MM.1S (cell line): ENCODE measurements around the gene NXN.

Experiments used
- DNase-seq: peaks from one replicate; pipeline ENCODE4 v3.0.0-alpha.2; 2015
- H2AFZ ChIP-seq: fragments of 300-600 bp; sonication (generic); 2 replicates; pipeline ENCODE4 v1.6.0; 2016; ENCODE audit warnings: antibody characterized with exemption, low read length
- H3F3A ChIP-seq: fragments of 300-600 bp; sonication (generic); 2 replicates; pipeline ENCODE4 v1.6.1; 2016; ENCODE audit warnings: mild to moderate bottlenecking, antibody characterized with exemption, low read length, moderate library complexity, mixed read lengths; ENCODE audit not compliant: insufficient read depth
- H3K27ac ChIP-seq: fragments of 300-600 bp; sonication (generic); 2 replicates; pipeline ENCODE4 v1.5.1; 2016; ENCODE audit warnings: mild to moderate bottlenecking, low read length
- H3K27me3 ChIP-seq: fragments of 300-600 bp; sonication (generic); replicated peaks from 2 replicates; pipeline ENCODE4 v1.6.0; 2016; ENCODE audit warnings: low read length; ENCODE audit not compliant: insufficient read depth
- H3K36me3 ChIP-seq: fragments of 300-600 bp; sonication (generic); replicated peaks from 2 replicates; pipeline ENCODE4 v1.6.1; 2016; ENCODE audit warnings: mild to moderate bottlenecking, low read length, mixed read lengths; ENCODE audit not compliant: insufficient read depth
- H3K4me1 ChIP-seq: fragments of 300-600 bp; sonication (generic); 2 replicates; pipeline ENCODE4 v1.6.1; 2016; ENCODE audit warnings: low read length, mixed read lengths
- H3K4me2 ChIP-seq: fragments of 300-600 bp; sonication (generic); 2 replicates; pipeline ENCODE4 v1.6.0; 2016; ENCODE audit warnings: low read depth, low read length
- H3K4me3 ChIP-seq: fragments of 300-600 bp; sonication (generic); 2 replicates; pipeline ENCODE4 v1.5.1; 2016; ENCODE audit warnings: low read length, mixed read lengths
- H3K79me2 ChIP-seq: fragments of 300-600 bp; sonication (generic); 2 replicates; pipeline ENCODE4 v1.6.1; 2016; ENCODE audit warnings: mixed run types, low read length, mixed read lengths
- H3K9ac ChIP-seq: fragments of 300-600 bp; sonication (generic); 2 replicates; pipeline ENCODE4 v1.6.1; 2016; ENCODE audit warnings: low read length, mixed read lengths
- H3K9me2 ChIP-seq: fragments of 300-600 bp; sonication (generic); replicated peaks from 2 replicates; pipeline ENCODE4 v1.6.1; 2016; ENCODE audit warnings: mild to moderate bottlenecking, low read length, mixed read lengths; ENCODE audit not compliant: insufficient read depth
- H3K9me3 ChIP-seq: fragments of 300-600 bp; sonication (generic); replicated peaks from 2 replicates; pipeline ENCODE4 v1.6.1; 2016; ENCODE audit warnings: mild to moderate bottlenecking, low read length, mixed read lengths; ENCODE audit not compliant: insufficient read depth
- H4K20me1 ChIP-seq: fragments of 300-600 bp; sonication (generic); 2 replicates; pipeline ENCODE4 v1.6.1; 2016; ENCODE audit warnings: mild to moderate bottlenecking, low read length, moderate library complexity, mixed read lengths; ENCODE audit not compliant: insufficient read depth
- EZH2 ChIP-seq: fragments of 300-600 bp; sonication (generic); optimal IDR thresholded peaks from 2 replicates; pipeline ENCODE3; 2017; ENCODE audit warnings: low read depth, mild to moderate bottlenecking, antibody characterized with exemption, low read length, mixed read lengths
- EZH2phosphoT487 ChIP-seq: fragments of 300-600 bp; sonication (generic); IDR thresholded peaks from 2 replicates; pipeline ENCODE4 v1.6.1; 2018; ENCODE audit warnings: antibody characterized with exemption, low read length
- TF ChIP-seq, protein P1 (sequence below): fragments of 300-600 bp; sonication (generic); IDR thresholded peaks from 2 replicates; pipeline ENCODE4 v1.5.1; 2016; ENCODE audit warnings: antibody characterized with exemption, low read length, mixed read lengths

NXN gene

DNA sequence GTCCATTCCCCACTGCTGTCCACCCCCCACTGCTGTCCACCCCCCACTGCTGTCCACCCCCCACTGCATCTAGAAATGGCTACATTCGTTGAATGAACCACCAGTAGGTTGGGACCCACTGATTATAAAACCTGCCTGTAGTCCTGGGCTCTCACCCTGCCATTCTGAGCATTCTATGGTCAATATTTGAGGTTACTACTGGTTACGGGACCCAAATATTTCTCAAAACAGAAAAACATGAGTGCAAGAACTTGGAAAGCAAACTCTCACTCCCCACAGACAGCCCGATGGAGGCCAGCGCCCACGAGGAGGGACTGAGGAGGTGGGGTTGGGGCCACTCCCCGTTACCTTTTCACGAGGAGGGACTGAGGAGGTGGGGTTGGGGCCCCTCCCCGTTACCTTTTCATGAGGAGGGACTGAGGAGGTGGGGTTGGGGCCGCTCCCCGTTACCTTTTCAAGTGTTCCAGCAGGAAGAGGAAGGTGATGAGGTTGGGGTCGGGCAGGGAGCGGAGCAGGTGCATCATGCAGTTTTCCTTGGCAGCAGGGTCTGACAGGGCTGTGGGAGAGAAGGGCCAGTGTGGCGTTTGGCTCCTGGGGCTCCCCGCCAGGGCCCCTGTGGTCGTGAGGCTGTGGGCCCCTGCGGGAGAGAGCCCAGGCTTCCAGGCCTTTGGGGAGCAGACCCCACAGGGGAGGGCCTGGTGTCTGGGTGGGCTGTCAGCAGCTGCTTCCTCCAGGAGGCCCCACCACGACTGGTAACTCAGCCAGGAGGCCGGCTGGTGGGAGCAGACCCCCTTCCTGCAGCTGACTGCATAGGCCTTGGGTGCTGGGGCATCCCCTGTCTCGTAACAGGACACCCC lies 29.9 kb upstream of the NXN start:
- H3K9ac ChIP-seq: no peak overlapping the region
- no peaks in the 10 kb centered on the region for H3K27me3 ChIP-seq
- no peaks in the 10 kb centered on the region for H3K4me1 ChIP-seq
- no peaks in the 10 kb centered on the region for H3K79me2 ChIP-seq
- H3K4me2 ChIP-seq: no peak overlapping the region
- TF ChIP-seq EZH2: no peak
- TF ChIP-seq EZH2phosphoT487: no peak
- TF ChIP-seq, protein P1, sequence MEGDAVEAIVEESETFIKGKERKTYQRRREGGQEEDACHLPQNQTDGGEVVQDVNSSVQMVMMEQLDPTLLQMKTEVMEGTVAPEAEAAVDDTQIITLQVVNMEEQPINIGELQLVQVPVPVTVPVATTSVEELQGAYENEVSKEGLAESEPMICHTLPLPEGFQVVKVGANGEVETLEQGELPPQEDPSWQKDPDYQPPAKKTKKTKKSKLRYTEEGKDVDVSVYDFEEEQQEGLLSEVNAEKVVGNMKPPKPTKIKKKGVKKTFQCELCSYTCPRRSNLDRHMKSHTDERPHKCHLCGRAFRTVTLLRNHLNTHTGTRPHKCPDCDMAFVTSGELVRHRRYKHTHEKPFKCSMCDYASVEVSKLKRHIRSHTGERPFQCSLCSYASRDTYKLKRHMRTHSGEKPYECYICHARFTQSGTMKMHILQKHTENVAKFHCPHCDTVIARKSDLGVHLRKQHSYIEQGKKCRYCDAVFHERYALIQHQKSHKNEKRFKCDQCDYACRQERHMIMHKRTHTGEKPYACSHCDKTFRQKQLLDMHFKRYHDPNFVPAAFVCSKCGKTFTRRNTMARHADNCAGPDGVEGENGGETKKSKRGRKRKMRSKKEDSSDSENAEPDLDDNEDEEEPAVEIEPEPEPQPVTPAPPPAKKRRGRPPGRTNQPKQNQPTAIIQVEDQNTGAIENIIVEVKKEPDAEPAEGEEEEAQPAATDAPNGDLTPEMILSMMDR: no peak
- H3K9me3 ChIP-seq: no peaks in the 10 kb centered on the region
- no peaks in the 10 kb centered on the region for H3K9me2 ChIP-seq
- no peak overlapping the region for H3K27ac ChIP-seq
- no peak overlapping the region for H3K4me3 ChIP-seq
- no peaks in the 10 kb centered on the region for H3F3A ChIP-seq
- H3K36me3 ChIP-seq: no peaks in the 10 kb centered on the region
- no peak overlapping the region for H2AFZ ChIP-seq
- no peaks in the 10 kb centered on the region for H4K20me1 ChIP-seq
- DNase-seq: no peak

GRCh38 chr17:1008008-1008761 lies 28.6 kb upstream of the NXN start:
- no peaks in the 10 kb centered on the region for H4K20me1 ChIP-seq
- TF ChIP-seq EZH2 (no peak), EZH2phosphoT487 (no peak)
- TF ChIP-seq, protein P1: no peak
- no peaks in the 10 kb centered on the region for H3K27me3 ChIP-seq
- no peaks in the 10 kb centered on the region for H3K4me1 ChIP-seq
- no peak overlapping the region for H3K27ac ChIP-seq
- no peak overlapping the region for H3K9ac ChIP-seq
- H3K36me3 ChIP-seq: no peaks in the 10 kb centered on the region
- no peaks in the 10 kb centered on the region for H3K9me2 ChIP-seq
- no peaks in the 10 kb centered on the region for H3F3A ChIP-seq
- no peak overlapping the region for H3K4me3 ChIP-seq
- H2AFZ ChIP-seq: no peak overlapping the region
- H3K79me2 ChIP-seq: no peaks in the 10 kb centered on the region
- H3K9me3 ChIP-seq: no peaks in the 10 kb centered on the region
- DNase-seq: no peak
- H3K4me2 ChIP-seq: no peak overlapping the region

GRCh38 chr17:1007310-1008007 lies 27.9 kb upstream of the NXN start:
- DNase-seq: no peak
- H4K20me1 ChIP-seq: no peaks in the 10 kb centered on the region
- H3K4me2 ChIP-seq: no peak overlapping the region
- no peaks in the 10 kb centered on the region for H3F3A ChIP-seq
- TF ChIP-seq EZH2phosphoT487 (no peak), EZH2 (no peak)
- TF ChIP-seq, protein P1: no peak
- H3K36me3 ChIP-seq: no peaks in the 10 kb centered on the region
- no peak overlapping the region for H3K27ac ChIP-seq
- H3K9me2 ChIP-seq: no peaks in the 10 kb centered on the region
- H3K4me3 ChIP-seq: no peak overlapping the region
- no peaks in the 10 kb centered on the region for H3K79me2 ChIP-seq
- H3K27me3 ChIP-seq: no peaks in the 10 kb centered on the region
- no peaks in the 10 kb centered on the region for H3K4me1 ChIP-seq
- no peak overlapping the region for H2AFZ ChIP-seq
- no peak overlapping the region for H3K9ac ChIP-seq
- H3K9me3 ChIP-seq: no peaks in the 10 kb centered on the region
